DMS153 (cell line): ENCODE measurements around the gene ZNF8.
A peak's percentile ranks its signal among the peaks of the same experiment; 100 is the strongest.
"Not testable (repeated sequence)": the region's sequence is repeated elsewhere in the genome, so short reads cannot be mapped to it uniquely, and the experiment has no call there.

Experiments
- DNase-seq: peaks from one replicate; lab custom pipeline; 2025; lab: John Stamatoyannopoulos, UW

ZNF8 gene

GRCh38 chr19:58296104-58296503, 17.3 kb downstream of the ZNF8 start:
- DNase-seq, result no peak

DNA sequence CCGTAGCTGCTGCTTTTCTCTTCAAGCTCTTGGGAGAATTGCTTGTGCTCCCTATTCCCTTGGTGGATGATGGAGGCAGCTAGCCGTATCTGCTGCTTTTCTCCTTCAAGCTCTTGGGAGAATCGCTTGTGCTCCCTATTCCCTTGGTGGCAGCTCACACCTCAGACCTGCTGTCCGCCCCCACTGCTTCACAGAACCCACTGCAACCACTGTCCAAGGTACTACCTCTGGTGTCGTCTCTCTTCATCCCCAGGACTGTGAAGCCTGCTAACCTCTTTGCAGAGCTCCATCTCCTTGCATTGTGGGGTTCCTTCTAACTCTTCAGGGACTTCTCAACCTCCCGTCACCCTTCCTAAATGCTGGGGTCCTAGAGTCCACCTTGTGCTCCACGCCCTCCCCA, 21.9 kb downstream of the ZNF8 start:
- no peak for DNase-seq

- DNase-seq, result no peak
Measured at GRCh38 chr19:58304255-58304654, 25.5 kb downstream of the ZNF8 start.

DNA sequence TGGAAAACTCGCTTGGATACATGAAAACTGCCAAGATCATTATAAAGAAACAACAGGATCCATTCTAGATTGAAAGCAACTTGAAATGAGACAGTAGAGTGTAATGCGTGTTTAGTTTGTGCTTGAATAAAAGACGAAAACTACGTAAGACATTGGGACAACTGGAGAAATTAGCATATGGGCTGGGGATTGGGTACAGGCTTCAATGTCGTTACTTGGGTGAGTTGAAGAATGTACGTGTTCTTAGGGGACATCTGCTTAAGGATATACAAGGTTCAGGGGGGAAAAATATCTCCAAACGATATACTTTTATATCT, 26.0 kb downstream of the ZNF8 start:
- DNase-seq, result no peak

GRCh38 chr19:58305065-58305931, 26.5 kb downstream of the ZNF8 start, which contains the start of gene ERVK3-1:
ERVK3-1 (plus strand) TSS chr19:58305377; CDS start chr19:58312169, 6,792 bp downstream.
- DNase-seq, result peak; percentile 97

- no peak for DNase-seq
Measured at GRCh38 chr19:58305932-58306323, 27.2 kb downstream of the ZNF8 start.

DNA sequence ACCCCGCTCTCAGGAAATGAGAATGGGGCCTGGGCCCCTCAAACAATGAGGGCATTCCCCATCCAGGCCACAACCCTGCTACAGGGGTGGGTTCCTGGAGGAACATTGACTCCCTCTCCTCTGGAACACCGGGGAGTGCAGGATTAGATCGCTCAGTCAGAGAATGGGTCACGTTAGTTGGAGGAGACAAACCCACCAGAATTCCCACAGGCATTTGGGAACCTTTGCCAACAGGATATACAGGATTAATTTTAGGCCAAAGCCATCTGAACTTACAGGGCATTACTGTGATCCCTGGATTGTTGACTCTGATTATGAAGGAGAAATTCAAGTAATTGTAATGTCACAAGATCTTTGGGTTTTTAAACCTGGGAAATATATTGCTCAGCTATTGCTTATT, 29.0 kb downstream of the ZNF8 start:
- DNase-seq, result no peak

- not testable (repeated sequence) for DNase-seq
Measured at GRCh38 chr19:58310685-58311084, 31.9 kb downstream of the ZNF8 start.

GRCh38 chr19:58311345-58311865, 32.6 kb downstream of the ZNF8 start:
- DNase-seq, result no peak

DNA sequence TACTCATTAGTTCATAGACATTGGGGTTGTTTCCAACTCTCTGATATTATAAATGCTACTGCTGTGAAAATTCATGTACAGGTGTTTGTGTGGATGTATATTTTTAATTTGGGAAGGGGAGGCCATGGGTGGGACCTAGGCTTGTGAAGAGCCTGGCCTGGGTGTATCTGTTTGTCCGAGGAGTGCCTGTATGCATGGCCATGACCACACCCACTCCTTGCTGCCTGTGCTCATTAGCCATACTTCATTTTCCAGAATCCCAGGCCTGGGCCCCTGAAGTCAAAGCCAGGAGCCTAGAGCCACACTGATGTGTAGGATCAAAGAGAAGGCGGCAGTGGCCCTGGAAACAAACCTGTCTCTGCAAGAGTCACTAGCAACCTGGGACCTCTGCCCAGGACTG, 36.8 kb downstream of the ZNF8 start:
- no peak for DNase-seq

DNA sequence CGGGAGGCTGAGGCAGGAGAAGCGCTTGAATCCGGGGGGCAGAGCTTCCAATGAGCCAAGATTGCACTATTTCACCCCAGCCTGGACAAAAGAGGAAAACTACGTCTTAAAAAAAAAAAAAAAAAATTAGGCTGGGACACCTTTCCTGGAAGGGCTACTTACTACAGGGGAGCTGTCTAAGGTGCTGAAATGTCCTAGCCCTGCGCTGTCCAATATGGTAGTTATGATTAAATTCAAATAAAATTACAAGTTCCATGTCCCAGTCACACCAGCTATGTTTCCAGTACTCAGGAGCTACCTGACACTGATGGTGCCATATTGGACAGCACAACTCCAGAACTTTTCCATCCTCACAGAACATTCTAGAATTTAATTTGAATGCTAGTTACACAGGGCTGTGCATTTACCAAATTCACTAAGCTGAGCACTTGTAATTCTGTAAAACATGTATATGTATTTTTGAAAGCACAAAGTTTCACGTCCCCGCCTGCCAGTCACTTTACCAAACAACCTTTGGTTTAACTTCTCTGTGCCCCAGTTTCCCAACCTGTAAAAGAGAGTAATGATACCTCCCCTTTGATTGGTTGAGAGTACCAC, 38.8 kb downstream of the ZNF8 start:
- no peak for DNase-seq

- no peak for DNase-seq
Measured at GRCh38 chr19:58318297-58318696, 39.5 kb downstream of the ZNF8 start.

GRCh38 chr19:58319241-58319640, 40.5 kb downstream of the ZNF8 start:
- DNase-seq, result no peak

- no peak for DNase-seq
Measured at GRCh38 chr19:58325311-58326022, 46.7 kb downstream of the ZNF8 start.

DNA sequence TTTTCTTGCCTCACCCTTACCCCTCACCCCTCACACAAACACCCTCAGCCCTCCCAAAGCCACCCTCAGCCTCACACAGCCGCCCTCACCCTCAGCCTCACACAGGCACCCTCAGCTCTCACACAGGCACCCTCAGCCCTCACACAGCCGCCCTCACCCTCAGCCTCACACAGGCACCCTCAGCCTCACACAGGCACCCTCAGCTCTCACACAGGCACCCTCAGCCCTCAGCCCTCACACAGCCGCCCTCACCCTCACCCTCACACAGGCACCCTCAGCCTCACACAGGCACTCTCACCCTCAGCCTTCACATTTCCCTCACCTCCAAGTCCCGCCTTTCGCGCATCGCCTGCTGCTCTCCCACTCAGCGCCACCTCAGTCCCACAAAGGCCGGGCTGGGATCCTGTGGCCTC, 47.8 kb downstream of the ZNF8 start:
- no peak for DNase-seq

GRCh38 chr19:58326914-58327726, 48.4 kb downstream of the ZNF8 start, which contains the start of gene ZSCAN22:
ZSCAN22 (plus strand) TSS chr19:58326994; CDS start chr19:58334803, 7,809 bp downstream.
- DNase-seq, result peak; percentile 83

DNA sequence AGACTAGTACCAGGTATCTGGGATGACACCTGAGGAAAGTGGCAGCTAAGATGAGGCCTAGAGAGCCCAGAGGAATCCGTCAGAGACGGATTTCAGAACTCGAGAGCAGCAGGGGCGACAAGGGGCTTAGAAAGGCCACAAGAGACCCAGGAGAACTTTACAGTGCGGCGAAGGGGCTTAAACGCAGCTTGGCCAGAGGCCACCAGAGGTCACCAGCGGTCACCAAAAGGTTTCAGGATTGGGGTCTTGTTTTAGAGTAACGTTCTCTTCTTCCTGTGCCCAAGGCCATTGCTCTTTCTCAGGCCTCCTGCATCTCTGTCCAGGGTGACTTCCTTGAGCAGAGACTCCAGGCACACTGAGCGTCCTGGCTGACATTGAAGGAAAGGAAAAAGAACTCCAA, 50.2 kb downstream of the ZNF8 start:
- no peak for DNase-seq

DNA sequence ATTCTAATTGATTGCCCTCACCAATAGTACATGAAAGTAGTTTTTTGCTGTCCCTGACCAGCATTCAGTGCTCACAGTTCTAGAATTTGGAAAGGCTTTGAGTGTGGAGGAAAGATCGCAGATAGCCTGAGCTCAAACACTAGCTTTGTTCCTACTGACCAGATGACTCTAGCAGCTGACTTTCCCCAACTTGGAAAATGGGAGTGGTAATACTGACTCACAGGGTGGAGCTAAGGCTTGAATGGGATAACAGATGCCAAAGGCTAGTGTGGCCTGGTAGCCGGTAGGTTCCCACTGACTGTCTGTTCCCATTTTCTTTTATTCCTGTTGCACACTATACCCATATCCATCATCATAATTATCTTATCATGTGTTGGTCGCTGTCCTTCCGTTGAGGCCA, 51.7 kb downstream of the ZNF8 start:
- DNase-seq, result no peak

DNA sequence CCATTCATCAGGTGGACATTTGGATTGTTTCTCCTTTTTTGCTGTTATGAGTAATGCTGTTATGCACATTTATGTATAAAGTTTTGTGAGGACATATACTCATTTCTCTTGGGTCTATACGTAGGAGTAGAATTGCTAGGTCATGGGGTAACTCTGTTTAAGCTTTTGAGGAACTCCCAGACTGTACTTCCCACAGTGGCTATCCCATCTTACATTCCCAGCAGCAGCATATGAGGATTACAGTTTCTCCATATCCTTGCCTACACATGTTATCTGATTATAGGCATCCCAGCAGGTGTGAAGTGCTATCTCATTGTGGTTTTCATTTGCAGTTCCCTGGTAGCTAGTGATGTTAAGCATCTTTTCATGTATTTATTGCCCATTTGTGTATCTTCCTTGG, 53.9 kb downstream of the ZNF8 start:
- DNase-seq, result no peak

DNA sequence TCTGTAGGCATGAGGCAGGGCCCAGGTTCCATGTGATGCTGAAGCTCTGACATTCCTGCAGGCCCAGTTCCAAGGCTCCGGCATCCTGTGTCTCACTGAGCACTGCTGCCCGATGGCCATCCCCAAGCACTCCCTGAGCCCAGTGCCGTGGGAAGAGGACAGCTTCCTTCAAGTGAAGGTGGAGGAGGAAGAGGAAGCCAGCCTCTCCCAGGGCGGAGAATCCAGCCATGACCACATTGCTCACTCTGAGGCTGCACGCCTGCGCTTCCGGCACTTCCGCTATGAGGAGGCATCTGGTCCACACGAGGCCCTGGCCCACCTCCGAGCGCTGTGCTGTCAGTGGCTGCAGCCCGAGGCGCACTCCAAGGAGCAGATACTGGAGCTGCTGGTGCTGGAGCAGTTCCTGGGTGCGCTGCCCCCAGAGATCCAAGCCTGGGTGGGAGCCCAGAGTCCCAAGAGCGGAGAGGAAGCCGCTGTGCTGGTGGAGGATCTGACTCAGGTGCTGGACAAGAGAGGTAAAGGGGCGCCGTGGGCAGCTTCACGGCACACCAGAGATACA, 56.0 kb downstream of the ZNF8 start:
- no peak for DNase-seq

DNA sequence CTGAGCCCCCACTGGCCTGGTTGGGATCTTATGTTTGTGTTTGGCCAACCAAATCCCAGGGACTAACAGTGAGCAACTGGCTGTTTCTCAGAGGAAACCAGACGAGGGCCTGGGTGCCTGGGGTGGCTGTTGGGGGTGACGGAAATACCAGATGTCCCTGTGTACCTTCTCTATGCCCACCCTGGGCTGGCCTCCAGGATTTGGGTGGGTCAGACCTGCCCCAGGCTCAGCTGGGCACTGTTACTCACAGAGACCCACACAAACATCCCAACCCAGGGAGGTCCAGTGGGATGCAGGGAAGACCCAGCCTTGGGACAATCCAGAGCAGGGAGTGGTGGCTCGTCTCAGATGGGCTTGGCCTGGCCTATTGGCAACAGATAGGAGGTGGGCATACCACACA, 56.9 kb downstream of the ZNF8 start:
- DNase-seq, result no peak

DNA sequence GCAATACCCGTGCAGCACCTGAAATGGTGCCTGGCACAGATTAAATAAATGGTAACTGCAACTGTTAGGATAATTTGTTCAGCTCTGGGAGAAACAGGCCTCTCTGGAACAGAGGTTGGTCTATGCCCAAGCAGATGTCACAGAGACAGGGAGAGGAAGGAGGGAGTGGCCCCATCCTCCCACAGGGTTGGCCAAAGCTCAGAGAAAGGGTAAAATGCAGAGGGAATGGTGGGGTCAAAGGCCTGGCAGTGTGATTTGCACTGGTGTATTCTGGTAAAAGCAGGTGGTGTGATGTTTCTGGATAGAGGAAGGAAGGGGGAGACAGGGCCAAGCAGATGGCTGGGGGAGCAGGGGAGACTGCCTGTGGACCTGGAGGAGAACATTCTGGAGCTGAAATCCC, 57.5 kb downstream of the ZNF8 start:
- no peak for DNase-seq
